HL-60 (cell line): ENCODE measurements around the gene LMAN1L.

Experiments used
- DNase-seq, 2 experiments: peaks; one replicate each; pipeline ENCODE4 v3.0.0-alpha.2; 2010 to 2020; ENCODE audit warnings: low read depth in 1 of 2, low spot score in 1 of 2
- H3K27ac ChIP-seq: fragments of 250-450 bp; sonication (Bioruptor Pico); replicated peaks from 2 replicates; pipeline ENCODE4 v1.5.1; 2020; ENCODE audit warnings: mild to moderate bottlenecking, moderate library complexity
- H3K27me3 ChIP-seq: fragments of 250-450 bp; sonication (Bioruptor Pico); 2 replicates; pipeline ENCODE4 v1.5.1; 2021; ENCODE audit warnings: mild to moderate bottlenecking, moderate library complexity; ENCODE audit not compliant: insufficient read depth, poor library complexity, severe bottlenecking
- H3K4me3 ChIP-seq: replicated peaks from 2 replicates; pipeline ENCODE4 v1.5.1; 2011; ENCODE audit warnings: mild to moderate bottlenecking, control low read depth, low read length; ENCODE audit not compliant: insufficient read depth
- CTCF ChIP-seq: IDR thresholded peaks from one replicate; pipeline ENCODE4 v1.5.1; 2011; ENCODE audit warnings: low read length, control low read depth, inconsistent platforms; ENCODE audit not compliant: insufficient read depth
- GABPA ChIP-seq: IDR thresholded peaks from 2 replicates; pipeline ENCODE4 v1.6.1; 2012; ENCODE audit warnings: low read depth
- POLR2AphosphoS5 ChIP-seq: IDR thresholded peaks from 2 replicates; pipeline ENCODE4 v1.6.1; 2012; ENCODE audit warnings: low read depth
- REST ChIP-seq: IDR thresholded peaks from 2 replicates; pipeline ENCODE4 v1.6.1; 2012; ENCODE audit warnings: low read depth; ENCODE audit not compliant: insufficient replicate concordance
- SPI1 ChIP-seq: IDR thresholded peaks from 2 replicates; pipeline ENCODE4 v1.6.1; 2012; ENCODE audit warnings: low read depth, mild to moderate bottlenecking, borderline replicate concordance

The LMAN1L gene

GRCh38 chr15:74847432-74847831 lies 34.8 kb downstream of the LMAN1L start:
- TF ChIP-seq GABPA, result no peak
- no peak for TF ChIP-seq REST
- no peak for TF ChIP-seq POLR2AphosphoS5
- Histone ChIP-seq H3K27me3 (no peaks in the 10 kb centered on the region), H3K4me3 (no peak overlapping the region), H3K27ac (no peak overlapping the region)
- no peak for DNase-seq

GRCh38 chr15:74850393-74850792 lies 37.8 kb downstream of the LMAN1L start:
- DNase-seq, result no peak
- Histone ChIP-seq H3K27ac (no peak overlapping the region), H3K27me3 (no peaks in the 10 kb centered on the region), H3K4me3 (no peak overlapping the region)
- TF ChIP-seq POLR2AphosphoS5 (no peak), GABPA (no peak), CTCF (no peak), SPI1 (no peak), REST (no peak)

- Histone ChIP-seq H3K27ac (no peak overlapping the region), H3K4me3 (no peak overlapping the region), H3K27me3 (no peaks in the 10 kb centered on the region)
- DNase-seq, result no peak
- TF ChIP-seq REST, result no peak
- TF ChIP-seq SPI1, result no peak
- TF ChIP-seq POLR2AphosphoS5, result no peak
- no peak for TF ChIP-seq CTCF
- TF ChIP-seq GABPA, result no peak
These were observed 39.3 kb downstream of the LMAN1L start for GRCh38 chr15:74851960-74852359.

- Histone ChIP-seq H3K27ac (no peak overlapping the region), H3K27me3 (no peaks in the 10 kb centered on the region), H3K4me3 (no peak overlapping the region)
- TF ChIP-seq POLR2AphosphoS5, result no peak
- TF ChIP-seq REST, result no peak
- TF ChIP-seq GABPA, result no peak
- no peak for TF ChIP-seq SPI1
- no peak for TF ChIP-seq CTCF
- DNase-seq, result no peak
These were observed 41.9 kb downstream of the LMAN1L start for GRCh38 chr15:74854453-74855022.
